ENCODE results near the gene MAPK1.

DNA sequence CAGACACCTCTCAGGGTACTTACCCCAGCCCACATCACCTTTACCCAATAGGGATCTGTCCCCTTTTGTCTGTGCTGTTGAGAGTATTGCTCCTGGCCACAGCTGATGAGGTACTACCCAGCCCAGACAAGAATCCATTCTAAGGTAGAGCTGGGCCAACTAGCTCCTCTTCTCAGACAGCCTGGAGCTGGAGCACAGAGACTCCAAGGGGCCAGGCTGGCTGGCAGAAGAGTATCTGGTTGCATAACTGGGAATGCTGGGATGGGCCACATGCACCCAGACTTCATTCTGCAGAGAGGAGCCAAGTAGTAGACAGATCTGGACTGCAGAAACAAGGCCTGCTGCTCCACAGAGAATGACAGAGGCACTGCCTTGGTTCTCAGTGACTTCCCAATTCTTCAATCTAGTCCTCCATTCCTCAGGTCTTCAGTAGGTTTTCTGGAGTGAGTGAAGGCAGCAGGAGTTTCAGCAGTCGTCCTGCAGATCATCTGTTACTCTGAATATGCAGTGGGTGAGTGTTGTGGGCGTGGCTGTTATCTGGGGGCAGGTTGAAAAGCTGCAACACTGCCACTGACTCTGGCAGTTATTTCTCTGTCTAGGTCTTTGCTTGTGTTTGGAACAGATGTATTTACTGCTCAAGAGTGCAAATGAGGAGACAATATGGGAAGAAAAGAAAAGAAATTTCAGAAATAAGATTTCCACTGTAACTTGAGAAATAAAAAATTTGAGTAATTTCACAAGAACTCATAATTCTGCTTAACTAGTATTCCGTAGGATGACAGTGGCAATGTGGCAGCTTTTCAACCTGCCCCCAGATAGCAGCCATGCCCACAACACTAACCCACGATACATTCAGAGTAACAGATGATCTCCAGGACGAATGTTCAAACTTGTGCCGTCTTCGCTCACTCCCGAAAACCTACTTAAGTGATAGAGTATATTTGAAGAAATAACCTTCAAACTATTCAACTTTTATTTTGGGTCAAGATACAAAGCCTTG is 34.9 kb downstream of the MAPK1 start:
- TF ChIP-seq CTCF (IDR thresholded peaks at IDR 0.05; ENCODE audit: insufficient read depth, low read length, poor library complexity, severe bottlenecking) (no peak), EZH2phosphoT487 (conservative IDR thresholded peaks at IDR 0.05; ENCODE audit: low read length) (no peak)
